Measurements from ENCODE around the gene LSM14A. TPM values are rescaled to one million over a fixed set of nuclear protein-coding genes. Genes with fewer than 3 reads are reported as not detected.

LSM14A gene
- total RNA-seq, 1 experiment from 2014 or later: 33.5 TPM

Other genes with a start within 250 kb of the LSM14A start
- 14.3 and 17.1 TPM in 2 replicates for gene GARRE1, start 82.0 kb downstream of the LSM14A start, total RNA-seq (2014; rRNA removed; shearing (Covaris generic))
- gene GPI, start 192.7 kb downstream of the LSM14A start, total RNA-seq (2014; rRNA removed; shearing (Covaris generic)): 177 and 191 TPM in 2 replicates
- 17.5 and 18.6 TPM in 2 replicates for gene PDCD2L, start 231.9 kb downstream of the LSM14A start, total RNA-seq (2014; rRNA removed; shearing (Covaris generic))

All from SK-MEL-5 (cell line).